Fibroblast of gingiva (primary cell): Measurements from ENCODE around the gene DDR2.

Experiments
- DNase-seq: peaks from one replicate; pipeline ENCODE4 v3.0.0-alpha.2; 2011; ENCODE audit warnings: low read depth

The DDR2 gene

GRCh38 chr1:162629651-162630050, 2.6 kb upstream of the DDR2 start:
- DNase-seq: peak; percentile 83

DNA sequence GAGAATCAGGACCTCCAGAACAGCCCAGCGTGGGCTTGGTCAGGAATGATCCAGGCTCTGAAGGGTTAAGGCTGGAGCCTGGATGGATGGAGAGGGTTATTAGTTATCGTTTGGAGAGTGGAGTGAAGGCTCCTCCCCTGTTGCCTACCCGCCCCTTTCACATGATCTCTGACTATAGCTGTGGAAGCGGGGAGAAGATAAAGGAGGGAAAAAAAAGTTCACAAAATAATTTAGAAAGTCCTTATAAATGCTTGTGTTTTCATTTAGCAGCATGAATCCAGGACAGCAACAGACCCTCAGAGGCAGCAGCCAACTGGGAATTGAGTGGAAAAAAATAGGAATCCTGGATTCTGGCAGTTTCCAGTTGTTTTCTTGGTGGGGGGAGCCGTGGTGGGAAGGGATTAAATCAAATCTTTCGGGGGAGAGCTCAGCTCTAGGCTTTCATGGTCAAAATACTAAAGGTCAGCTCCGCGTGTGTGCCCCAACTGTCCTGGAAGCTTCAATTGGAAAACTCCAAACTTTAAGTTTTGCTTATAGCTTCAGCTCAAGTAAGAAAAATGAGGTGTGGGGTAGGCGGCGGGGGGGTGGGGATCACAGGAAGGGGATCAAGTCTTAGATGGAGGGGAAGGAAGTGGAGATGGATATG, 595 bp upstream of the DDR2 start:
- DNase-seq: peak; percentile 68

- DNase-seq: peak; percentile 31
Measured at GRCh38 chr1:162632698-162633080, 425 bp downstream of the DDR2 start.

DNA sequence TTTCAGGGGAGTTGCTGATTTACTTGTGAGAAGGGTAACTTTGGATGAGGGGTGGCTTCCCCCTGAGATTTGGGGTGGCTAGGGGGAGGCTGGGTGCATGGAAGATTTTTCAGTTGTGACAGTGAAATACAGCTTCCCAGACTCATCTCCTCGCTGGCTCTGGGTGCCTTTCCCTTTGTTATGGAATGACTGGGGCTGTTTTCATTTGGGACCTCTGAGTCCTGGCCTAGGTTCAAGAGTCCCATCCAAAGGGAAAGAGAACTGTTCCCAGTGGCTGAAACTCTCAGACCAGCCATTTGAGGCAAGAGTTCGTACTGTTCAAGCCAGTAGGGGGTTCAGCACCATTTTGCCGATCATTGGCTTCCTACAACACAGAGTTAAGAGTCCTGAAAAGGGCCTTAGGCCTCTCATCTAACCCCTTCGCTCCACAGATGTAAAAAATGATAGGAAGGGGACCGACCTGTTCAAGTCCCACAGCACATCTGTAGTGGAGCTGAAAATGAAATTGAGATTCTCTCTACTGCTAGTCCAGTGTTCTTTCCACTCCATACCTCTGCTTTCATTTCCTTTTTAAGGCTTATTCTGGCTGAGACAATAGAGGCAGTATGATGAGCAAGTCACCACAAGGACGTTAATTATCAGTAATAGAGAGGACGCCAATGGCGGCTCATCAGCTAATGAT, 958 bp downstream of the DDR2 start:
- DNase-seq: peak; percentile 66

DNA sequence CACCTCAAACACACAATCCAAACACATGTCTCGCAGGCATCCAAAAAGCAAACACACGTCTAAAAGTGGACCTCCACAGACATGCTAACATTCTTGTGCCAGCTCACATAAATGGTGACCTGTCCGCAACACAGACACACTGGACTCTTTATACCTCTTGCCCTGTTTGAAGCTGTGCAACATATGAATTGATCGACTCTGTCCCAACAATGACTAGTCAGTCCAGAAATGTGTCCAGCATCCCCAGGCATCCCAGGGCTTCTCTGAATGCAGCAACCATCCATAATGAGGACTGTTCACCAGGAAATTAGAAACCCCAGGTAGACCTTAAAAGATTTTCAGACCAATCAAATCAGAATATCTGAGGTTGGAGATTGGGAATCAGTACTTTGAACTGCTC, 3.2 kb downstream of the DDR2 start:
- no peak for DNase-seq

- DNase-seq: no peak
Measured at GRCh38 chr1:162639718-162640117, 7.5 kb downstream of the DDR2 start.

- no peak for DNase-seq
Measured at GRCh38 chr1:162641114-162641513, 8.8 kb downstream of the DDR2 start.

GRCh38 chr1:162644986-162645314, 12.7 kb downstream of the DDR2 start:
- no peak for DNase-seq

- DNase-seq: no peak
Measured at GRCh38 chr1:162645666-162646065, 13.4 kb downstream of the DDR2 start.

GRCh38 chr1:162649583-162649982, 17.3 kb downstream of the DDR2 start:
- DNase-seq: no peak

- no peak for DNase-seq
Measured at GRCh38 chr1:162654915-162655620, 22.8 kb downstream of the DDR2 start.

GRCh38 chr1:162656266-162656665, 24.0 kb downstream of the DDR2 start:
- DNase-seq: no peak

DNA sequence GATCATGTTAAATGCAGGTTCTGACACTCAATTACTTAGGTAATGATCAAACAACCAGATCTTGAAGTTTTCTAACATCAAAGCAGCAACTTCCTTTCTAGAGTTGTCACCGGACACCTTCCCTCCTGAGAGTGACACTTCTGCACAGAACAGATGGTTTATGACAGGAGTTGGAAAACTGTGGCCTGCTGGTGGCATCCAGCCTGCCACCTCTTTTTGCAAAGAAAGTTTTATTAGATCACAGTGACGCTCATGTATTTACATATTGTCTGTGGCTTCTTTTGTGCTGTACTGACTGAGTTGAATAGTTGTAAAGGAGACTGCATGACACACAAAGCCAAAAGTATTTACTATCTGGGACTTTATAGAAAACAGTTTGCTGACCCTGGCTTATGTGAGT, 28.3 kb downstream of the DDR2 start:
- no peak for DNase-seq

DNA sequence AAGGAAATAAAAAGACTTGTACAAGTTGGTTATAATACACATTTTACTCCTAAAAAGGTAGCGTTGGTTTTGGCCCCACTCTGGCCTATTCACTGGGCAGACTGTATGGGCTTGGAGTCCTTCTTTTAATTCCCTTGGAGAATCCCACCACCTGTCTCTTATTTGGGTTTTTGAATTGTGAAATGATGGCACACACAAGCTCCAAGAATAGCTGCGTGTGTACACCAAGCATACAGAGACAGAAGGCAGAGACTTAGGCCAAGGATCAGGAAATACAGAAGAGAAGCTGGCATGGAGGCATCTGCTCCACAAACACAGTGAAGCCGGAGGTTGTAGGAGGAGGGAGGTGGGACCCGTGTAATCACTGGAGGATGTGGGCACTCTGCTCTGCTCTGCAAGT, 29.1 kb downstream of the DDR2 start:
- DNase-seq: no peak

DNA sequence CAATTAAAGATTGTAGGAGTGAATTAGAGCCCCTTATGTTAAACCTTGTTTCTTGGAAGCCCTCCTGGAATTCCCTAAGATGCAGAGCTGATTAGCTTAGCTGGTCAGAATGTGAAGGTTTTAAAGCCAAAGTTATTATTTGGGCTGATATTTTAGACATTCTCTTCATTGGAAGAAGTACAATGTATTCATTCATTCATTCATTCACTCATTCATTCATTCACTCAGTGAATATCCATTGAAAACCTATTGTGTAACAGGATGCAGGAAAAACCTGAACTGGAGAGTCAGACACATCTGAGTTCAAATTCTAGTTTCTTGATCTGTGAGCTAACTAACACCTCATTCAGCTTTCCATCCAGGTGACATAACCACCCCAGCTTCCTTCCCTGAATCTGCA, 29.7 kb downstream of the DDR2 start:
- no peak for DNase-seq

GRCh38 chr1:162663086-162663485, 30.8 kb downstream of the DDR2 start:
- no peak for DNase-seq

DNA sequence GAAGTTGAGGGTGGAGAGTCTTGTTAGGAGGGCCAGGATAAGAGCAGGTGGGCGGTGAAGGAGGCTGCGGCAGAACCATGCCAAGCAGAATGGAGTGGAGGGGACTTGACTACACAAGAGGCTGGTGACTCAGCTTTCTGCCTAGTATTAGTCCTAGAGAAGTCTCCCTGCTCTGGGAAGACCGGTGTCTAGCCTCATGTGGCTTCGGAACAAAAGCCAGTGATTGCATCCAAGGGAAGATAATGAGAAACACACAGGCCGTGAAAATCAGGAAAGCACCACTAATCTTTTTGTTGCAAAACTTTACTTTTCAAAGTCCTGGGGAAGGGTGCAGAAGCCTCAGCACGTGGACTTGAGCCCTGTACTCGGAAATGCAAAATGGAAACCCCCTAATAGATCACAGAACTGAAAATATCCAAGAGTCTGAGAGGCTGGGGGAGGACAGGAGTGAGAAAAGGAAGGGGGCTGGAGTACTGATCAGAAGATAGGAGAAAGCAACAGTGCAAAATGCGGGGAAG, 31.4 kb downstream of the DDR2 start:
- DNase-seq: peak; percentile 88

DNA sequence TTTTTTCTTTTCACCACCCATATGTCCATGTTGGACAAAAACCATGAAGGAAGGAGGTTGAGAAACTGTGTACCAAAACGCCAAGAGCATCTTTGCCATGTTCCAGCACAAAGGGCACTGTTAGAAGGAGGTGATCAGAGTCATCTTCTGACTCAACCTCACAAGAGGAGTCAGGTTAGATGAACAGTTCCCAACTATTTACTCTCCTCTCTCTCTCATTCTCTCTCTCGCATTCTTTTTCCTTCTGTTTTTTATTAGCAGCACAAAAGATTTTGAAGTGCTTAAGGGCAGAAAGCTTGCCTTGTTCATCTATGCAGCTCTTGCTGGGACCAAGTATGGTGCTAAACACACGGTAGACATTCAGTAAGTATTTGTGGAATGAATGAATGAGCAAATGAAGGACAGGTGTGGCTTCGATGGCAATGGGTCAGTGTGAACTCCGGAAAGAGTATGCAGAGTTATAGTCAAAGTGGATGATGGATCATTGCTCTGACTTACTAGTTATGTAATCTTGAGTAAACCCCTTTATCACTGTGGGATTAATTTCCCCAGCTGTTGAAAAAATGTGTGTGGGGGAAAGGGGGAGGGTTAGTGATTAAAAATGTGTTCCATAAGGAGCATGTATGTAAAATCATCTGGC, 33.9 kb downstream of the DDR2 start:
- DNase-seq: peak; percentile 54

- DNase-seq: no peak
Measured at GRCh38 chr1:162667381-162668080, 35.3 kb downstream of the DDR2 start.

GRCh38 chr1:162670928-162671663, 38.8 kb downstream of the DDR2 start:
- peak; percentile 90 for DNase-seq

- no peak for DNase-seq
Measured at GRCh38 chr1:162671664-162672410, 39.6 kb downstream of the DDR2 start.
